Gastroesophageal sphincter (tissue), 4 donors: ENCODE results near the gene FCN2. TPM values are rescaled to one million over a fixed set of nuclear protein-coding genes. Genes with fewer than 3 reads are reported as not detected.

Source experiments
- ATAC-seq: fragments of 150-250 bp; one replicate; pipeline ENCODE4 v1.9.1; 2016; ENCODE audit warnings: mild to moderate bottlenecking, moderate library complexity
- H3K27ac ChIP-seq, 4 donors: fragments of 200-600 bp; sonication (generic) in 3 of 4; 1 replicate in 3 of 4; 2 replicates in 1 of 4; pipeline ENCODE4 v1.5.1; 2016 to 2019
- H3K27me3 ChIP-seq: fragments of 200-600 bp; sonication (generic); one replicate; pipeline ENCODE4 v1.5.1; 2019
- H3K36me3 ChIP-seq, 2 donors: fragments of 200-600 bp; sonication (generic); one replicate each; pipeline ENCODE4 v1.5.1; 2019; ENCODE audit warnings: control low read depth in 1 of 2
- H3K4me1 ChIP-seq, 3 donors: fragments of 200-600 bp; sonication (generic); 1 replicate in 2 of 3; 2 replicates in 1 of 3; pipeline ENCODE4 v1.5.1; 2016 to 2019; ENCODE audit warnings: control low read depth in 2 of 3
- H3K4me3 ChIP-seq, 2 donors: fragments of 200-600 bp; sonication (generic); one replicate each; pipeline ENCODE4 v1.5.1; 2019; ENCODE audit warnings: mild to moderate bottlenecking in 1 of 2, moderate library complexity in 1 of 2
- H3K9me3 ChIP-seq, 3 donors: fragments of 200-600 bp; sonication (generic); one replicate each; pipeline ENCODE4 v1.5.1; 2017 to 2019; ENCODE audit warnings: control low read depth in 2 of 3
- EP300 ChIP-seq: sonication (generic); formaldehyde crosslinking; IDR thresholded peaks from one replicate; pipeline ENCODE4 v1.6.1; 2017; ENCODE audit warnings: antibody characterized with exemption, mild to moderate bottlenecking
- POLR2A ChIP-seq, 2 donors: fragments of 450-650 bp; IDR thresholded peaks; one replicate each; pipeline ENCODE4 v1.6.1; 2017; ENCODE audit warnings: antibody characterized with exemption in 2 of 2, mild to moderate bottlenecking in 2 of 2, moderate library complexity in 1 of 2
- POLR2AphosphoS5 ChIP-seq: sonication (generic); formaldehyde crosslinking; IDR thresholded peaks from one replicate; pipeline ENCODE4 v1.6.1; 2017; ENCODE audit warnings: antibody characterized with exemption
- WGBS, 2 donors: methylation state at CpG; one replicate each; pipeline ENCODE4 v1.1.5; 2018; ENCODE audit warnings: low coverage in 1 of 2; 5-methylcytosine and 5-hydroxymethylcytosine counted together
- total RNA-seq, 4 donors: library from RNA; depleted of rRNA; stranded (reverse); fragments of >200 nt; gene quantifications; one replicate each; pipeline ENCODE4 v1.1.0, GENCODE V29; 2016
- TF ChIP-seq, protein P1 (sequence below), 4 experiments: fragments of 200-600 bp in 2 of 4; fragments of 450-650 bp in 2 of 4; sonication (generic) in 1 of 4; IDR thresholded peaks; one replicate each; pipeline ENCODE4 v1.5.1; 2017 to 2019; ENCODE audit warnings: antibody characterized with exemption in 4 of 4, mild to moderate bottlenecking in 2 of 4, moderate library complexity in 2 of 4

FCN2 gene
- not detected for total RNA-seq

- TF ChIP-seq EP300 (no peak), POLR2A (IDR thresholded peaks at IDR 0.05) (no peak), POLR2AphosphoS5 (no peak)
- TF ChIP-seq, protein P1, sequence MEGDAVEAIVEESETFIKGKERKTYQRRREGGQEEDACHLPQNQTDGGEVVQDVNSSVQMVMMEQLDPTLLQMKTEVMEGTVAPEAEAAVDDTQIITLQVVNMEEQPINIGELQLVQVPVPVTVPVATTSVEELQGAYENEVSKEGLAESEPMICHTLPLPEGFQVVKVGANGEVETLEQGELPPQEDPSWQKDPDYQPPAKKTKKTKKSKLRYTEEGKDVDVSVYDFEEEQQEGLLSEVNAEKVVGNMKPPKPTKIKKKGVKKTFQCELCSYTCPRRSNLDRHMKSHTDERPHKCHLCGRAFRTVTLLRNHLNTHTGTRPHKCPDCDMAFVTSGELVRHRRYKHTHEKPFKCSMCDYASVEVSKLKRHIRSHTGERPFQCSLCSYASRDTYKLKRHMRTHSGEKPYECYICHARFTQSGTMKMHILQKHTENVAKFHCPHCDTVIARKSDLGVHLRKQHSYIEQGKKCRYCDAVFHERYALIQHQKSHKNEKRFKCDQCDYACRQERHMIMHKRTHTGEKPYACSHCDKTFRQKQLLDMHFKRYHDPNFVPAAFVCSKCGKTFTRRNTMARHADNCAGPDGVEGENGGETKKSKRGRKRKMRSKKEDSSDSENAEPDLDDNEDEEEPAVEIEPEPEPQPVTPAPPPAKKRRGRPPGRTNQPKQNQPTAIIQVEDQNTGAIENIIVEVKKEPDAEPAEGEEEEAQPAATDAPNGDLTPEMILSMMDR (IDR thresholded peaks at IDR 0.05), result no peak
- no peaks in the 10 kb centered on the region for H3K4me1 ChIP-seq
- H3K27me3 ChIP-seq, result peaks cover 14% of the 10 kb centered on the region
- ATAC-seq, result no peak
- no peak within 1 kb of the TSS for H3K27ac ChIP-seq
- WGBS, 2 donors, result 81% methylated on average over 6 of the region's 25 CpGs; no CpG with 5 or more reads in 1 of the 2 donors
- no peaks in the 10 kb centered on the region for H3K9me3 ChIP-seq
- no peaks in the 10 kb centered on the region for H3K36me3 ChIP-seq
- H3K4me3 ChIP-seq, result no peak within 1 kb of the TSS
Measured at GRCh38 chr9:134880484-134881312, at the start of gene FCN2. Gene FCN2 (plus strand): TSS chr9:134880810. CDS start chr9:134880822, 12 bp downstream.

GRCh38 chr9:134830926-134831720, 49.5 kb upstream of the FCN2 start:
- H3K27me3 ChIP-seq, result no peaks in the 10 kb centered on the region
- no peak for ATAC-seq
- H3K36me3 ChIP-seq, result peaks cover 0 to 97% of the 10 kb centered on the region in 2 donors
- peaks cover 0 to 14% (median 0%) of the 10 kb centered on the region in 3 donors for H3K4me1 ChIP-seq
- H3K9me3 ChIP-seq, result no peaks in the 10 kb centered on the region
- H3K4me3 ChIP-seq, result no peak overlapping the region
- H3K27ac ChIP-seq, result no peak overlapping the region
- WGBS, 2 donors, result 67 to 82% methylated on average over 7 to 9 of the region's 21 CpGs
- TF ChIP-seq, protein P1 (IDR thresholded peaks at IDR 0.05), result no peak
- TF ChIP-seq EP300, result no peak
- TF ChIP-seq POLR2A (IDR thresholded peaks at IDR 0.05), result no peak
- TF ChIP-seq POLR2AphosphoS5, result no peak

- TF ChIP-seq EP300, result no peak
- TF ChIP-seq POLR2A (IDR thresholded peaks at IDR 0.05), result no peak
- TF ChIP-seq, protein P1 (IDR thresholded peaks at IDR 0.05), result no peak
- no peak for TF ChIP-seq POLR2AphosphoS5
- ATAC-seq, result no peak
- H3K27ac ChIP-seq, result no peak overlapping the region
- H3K4me1 ChIP-seq, result peaks cover 0 to 14% (median 0%) of the 10 kb centered on the region in 3 donors
- no peak overlapping the region for H3K4me3 ChIP-seq
- H3K36me3 ChIP-seq, result peaks cover 0 to 99% of the 10 kb centered on the region in 2 donors
- 100% methylated on average over 1 of the region's 19 CpGs; no CpG with 5 or more reads in 1 of the 2 donors for WGBS, 2 donors
- no peaks in the 10 kb centered on the region for H3K27me3 ChIP-seq
- H3K9me3 ChIP-seq, result no peaks in the 10 kb centered on the region
Measured at GRCh38 chr9:134832471-134832870, 48.1 kb upstream of the FCN2 start.

DNA sequence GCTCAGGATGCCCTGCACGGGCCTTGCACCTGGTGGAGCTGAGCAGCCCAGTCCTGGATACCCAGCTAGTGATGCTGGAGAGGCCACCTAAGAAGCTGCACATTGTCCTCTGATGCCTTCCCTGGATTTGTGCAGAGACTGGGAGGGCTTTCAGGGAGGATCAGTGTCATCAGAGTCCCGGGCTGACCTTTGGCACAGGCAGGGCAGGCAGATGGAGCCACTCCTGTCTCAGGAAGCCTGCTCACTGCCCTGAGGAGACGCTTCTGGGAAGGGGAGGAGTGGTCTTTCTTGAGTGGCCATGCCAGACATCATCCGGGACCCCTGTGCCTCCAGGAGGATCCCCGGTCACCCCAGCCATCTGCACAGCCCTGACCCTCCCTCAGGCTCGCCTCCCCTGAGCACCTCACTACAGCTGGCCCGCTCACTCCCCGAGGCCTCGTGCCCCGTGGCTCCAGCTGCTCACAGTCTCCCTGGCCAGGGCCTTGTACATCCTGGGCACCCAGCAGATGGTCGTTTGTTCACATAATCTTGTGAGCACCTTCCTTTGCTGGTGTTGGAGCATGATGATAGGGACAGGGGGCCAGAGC, 47.2 kb upstream of the FCN2 start:
- Histone ChIP-seq H3K27ac (no peak overlapping the region), H3K36me3 (peaks cover 0 to 99% of the 10 kb centered on the region in 2 donors), H3K4me1 (peaks cover 0 to 14% (median 0%) of the 10 kb centered on the region in 3 donors), H3K4me3 (no peak overlapping the region), H3K27me3 (no peaks in the 10 kb centered on the region), H3K9me3 (no peaks in the 10 kb centered on the region)
- TF ChIP-seq POLR2A (IDR thresholded peaks at IDR 0.05) (no peak), POLR2AphosphoS5 (no peak), EP300 (no peak)
- TF ChIP-seq, protein P1 (IDR thresholded peaks at IDR 0.05), result no peak
- no peak for ATAC-seq
- 100% methylated on average over 1 of the region's 11 CpGs; no CpG with 5 or more reads in 1 of the 2 donors for WGBS, 2 donors
